Kasumi-1 (cell line): ENCODE measurements around the gene NFS1.

Experiments
- DNase-seq, 2 experiments: peaks; one replicate each; lab custom pipeline; 2025; lab: John Stamatoyannopoulos, UW

Gene NFS1

DNA sequence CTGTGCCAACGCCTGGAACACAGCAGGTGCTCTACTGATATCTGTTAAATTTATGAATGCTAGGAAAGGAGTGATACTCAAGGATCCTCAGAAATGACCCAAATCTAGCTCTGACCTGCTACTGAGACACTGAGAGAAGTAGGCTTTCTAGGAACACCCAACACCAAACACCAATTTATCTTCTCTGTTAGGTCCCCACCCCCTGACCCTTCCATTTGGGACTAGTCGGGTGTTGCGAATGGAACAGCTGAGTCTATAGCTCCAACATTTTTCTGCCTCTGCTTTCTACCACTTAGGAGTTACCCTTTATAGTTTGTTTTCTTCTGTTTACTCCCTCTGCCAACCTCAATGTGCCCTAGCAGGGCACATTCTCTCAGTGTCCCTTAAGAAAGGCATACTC lies 58.4 kb downstream of the NFS1 start:
- no peak for DNase-seq

- DNase-seq: no peak
Observed at GRCh38 chr20:35638751-35639150, 60.4 kb downstream of the NFS1 start.

DNA sequence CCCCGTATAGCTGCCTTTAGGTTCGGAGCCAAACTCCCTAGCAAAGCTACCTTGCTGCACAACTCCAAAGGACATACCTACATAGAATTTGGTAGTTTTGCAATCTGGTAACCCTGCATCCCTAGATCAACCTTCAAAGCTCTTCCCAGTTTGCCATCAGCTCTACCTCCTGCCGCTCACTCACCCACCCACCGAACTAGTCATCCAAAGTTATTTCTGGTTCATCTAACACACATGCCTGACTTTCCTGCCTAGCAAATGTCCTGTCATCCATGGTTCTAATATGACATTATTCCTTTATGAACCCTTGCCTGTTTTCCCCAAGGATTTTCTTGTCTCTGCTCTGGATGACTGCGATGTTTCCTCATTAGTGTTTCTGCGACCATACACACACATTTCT lies 61.9 kb downstream of the NFS1 start:
- DNase-seq: no peak

DNA sequence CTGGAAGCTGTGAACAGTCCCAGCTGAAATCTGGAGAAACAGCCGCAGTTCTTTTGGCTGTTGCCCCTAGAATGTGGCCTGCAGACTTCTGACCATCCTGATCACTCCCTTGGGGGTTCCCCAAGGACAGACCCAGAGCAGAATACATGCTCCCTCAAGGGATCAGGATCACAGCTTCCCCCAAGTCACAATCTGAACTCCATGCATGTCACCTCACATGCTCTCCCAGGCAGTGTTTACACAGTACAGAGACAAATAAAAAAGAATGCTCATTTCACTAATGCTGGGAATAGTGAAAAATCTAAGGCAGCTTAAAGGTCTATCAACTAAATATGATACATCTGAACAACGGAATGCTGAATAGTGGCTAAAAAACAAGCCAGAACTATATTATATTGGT lies 63.1 kb downstream of the NFS1 start:
- no peak for DNase-seq

GRCh38 chr20:35635652-35636051 lies 63.5 kb downstream of the NFS1 start:
- DNase-seq: no peak

- DNase-seq: no peak
Observed at GRCh38 chr20:35632539-35633115, 66.5 kb downstream of the NFS1 start.

DNA sequence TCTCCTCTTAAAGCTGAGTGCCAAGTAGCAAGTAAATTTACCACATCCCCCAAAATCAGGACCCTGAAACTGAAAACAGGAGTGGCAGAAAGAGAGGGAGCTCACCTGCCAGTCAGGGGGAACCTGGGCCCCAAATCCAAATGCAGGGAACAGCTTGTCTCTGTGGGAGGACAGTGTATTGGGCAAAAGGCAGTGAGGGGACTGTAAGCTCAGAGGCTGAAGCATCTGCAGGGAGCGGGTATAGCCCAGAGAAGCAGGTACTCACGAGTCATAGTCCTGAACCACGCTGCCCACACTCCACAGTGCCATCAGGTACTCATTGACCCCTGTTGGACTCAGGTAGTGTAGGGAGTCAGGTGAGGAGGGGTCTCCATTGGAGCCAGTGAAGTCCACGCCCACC lies 68.5 kb downstream of the NFS1 start:
- DNase-seq: no peak

- DNase-seq: no peak
Observed at GRCh38 chr20:35629427-35630145, 69.6 kb downstream of the NFS1 start.

GRCh38 chr20:35627121-35627520 lies 72.0 kb downstream of the NFS1 start:
- DNase-seq: no peak

DNA sequence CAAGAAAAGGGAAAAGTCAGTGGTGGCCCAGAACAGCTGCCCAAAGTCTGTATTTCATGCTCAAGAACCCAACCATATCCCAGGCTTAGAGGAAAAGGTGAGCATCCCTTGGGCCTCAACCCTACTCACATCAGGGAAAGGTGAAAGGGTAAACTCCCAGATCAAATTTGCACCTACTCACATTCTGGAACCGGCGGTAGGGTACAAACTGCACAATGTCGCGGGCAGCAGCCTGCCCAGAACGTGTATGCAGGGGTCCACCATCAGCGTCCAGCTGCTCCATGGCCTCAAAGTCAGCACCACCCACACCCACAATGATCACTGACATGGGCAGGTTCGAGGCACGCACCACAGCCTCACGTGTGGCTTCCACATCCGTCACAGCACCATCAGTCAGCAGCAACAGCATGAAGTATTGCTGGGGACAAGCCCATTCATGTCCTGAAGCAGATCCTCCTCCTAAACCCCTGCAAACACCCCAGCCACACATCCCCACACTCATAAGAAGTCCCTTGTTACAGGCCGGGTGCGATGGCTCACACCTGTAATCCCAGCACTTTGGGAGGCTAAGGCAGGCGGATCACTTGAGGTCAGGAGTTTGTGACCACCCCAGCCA lies 72.7 kb downstream of the NFS1 start:
- DNase-seq: no peak

DNA sequence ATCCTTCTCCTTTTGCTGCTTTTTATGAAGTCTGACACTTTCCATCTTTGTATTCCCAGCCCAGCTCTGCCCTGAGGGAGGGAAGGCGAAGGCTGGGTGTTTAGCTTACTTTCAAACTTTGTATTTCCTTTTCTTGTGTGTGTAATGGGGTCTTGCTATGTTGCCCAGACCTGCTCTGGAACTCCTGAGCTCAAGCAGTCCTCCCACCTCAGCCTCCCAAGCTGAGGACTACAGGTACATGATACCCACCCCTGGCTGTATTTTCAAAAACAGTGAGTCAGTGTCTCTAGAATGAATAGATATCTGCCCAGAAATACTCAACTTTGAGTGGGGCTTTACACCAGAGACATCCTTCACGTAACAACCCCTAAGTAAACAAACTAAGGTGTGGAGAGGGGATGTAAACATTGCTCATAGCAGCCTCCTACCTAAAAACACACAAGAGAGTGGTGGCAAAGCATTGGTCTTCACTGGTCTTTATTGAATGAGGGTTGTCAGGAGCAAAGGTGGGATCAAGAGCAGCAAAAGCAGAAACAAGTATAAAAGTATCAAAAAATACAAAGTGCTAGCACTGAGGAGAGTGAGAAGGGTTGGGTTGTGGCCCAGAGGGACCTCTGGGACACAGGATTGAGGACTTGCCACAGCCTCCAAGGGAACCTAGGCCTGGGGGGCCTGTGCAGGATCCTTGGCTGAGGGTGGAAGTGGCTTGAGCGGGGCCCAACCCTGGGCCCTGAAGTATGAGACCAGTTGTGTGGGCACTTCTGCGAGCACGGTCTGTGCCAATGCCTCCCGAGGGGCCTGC lies 73.4 kb downstream of the NFS1 start:
- DNase-seq: no peak

DNA sequence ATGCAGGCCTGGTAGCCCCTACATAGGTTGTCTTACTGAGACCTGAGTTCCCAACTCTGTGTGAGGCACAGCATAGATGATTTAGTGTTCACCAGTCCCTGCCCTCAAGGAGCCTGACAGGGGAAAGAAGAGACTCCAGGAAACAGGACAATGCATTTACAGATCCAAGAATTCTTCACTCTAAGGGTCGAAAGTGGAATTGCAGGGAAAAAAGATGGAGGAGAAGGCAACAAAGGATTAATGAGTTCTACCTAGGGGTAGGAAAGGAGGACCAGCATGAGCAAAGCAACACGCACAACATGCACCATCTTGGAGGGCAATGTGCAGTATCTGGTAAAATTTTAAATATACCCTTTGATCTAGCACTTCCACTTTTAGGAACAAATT lies 77.6 kb downstream of the NFS1 start:
- peak in 1 of 2 experiments; percentile 16 for DNase-seq

- DNase-seq: no peak
Observed at GRCh38 chr20:35620818-35621559, 78.2 kb downstream of the NFS1 start.

DNA sequence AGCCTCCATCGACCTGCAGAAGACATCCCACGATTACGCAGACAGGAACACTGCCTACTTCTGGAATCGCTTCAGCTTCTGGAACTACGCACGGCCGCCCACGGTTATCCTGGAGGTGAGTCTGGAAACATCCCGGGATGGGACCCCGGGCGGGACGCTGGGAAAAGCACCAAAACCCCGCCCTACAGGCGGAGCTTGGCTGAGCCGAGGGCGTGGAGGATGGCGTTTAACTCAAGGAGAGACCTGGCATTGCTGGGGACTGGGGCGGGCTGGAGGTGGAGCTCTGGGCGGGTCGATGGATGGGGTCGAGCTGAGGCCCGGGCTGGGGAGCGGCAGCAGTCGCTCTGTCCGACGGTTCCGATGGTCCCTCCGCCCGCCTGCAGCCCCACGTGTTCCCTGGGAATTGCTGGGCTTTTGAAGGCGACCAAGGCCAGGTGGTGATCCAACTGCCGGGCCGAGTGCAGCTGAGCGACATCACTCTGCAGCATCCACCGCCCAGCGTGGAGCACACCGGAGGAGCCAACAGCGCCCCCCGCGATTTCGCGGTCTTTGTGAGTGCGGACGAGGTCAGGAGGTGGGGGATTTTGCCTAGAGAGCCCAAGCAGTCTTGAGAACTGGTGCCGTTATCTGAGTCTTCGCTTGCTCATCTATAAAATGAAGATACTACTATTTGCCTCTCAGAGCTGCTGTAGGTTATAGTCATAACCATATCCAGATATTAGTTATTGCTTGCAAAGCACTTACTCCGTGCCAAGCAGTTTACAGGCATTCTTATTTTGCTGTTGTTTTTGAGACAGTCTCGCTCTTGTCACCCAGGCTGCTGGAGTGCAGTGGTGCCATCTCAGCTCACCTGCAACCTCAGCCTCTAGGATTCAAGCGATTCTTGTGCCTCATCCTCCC lies 79.7 kb downstream of the NFS1 start:
- DNase-seq: peak; percentile 87

DNA sequence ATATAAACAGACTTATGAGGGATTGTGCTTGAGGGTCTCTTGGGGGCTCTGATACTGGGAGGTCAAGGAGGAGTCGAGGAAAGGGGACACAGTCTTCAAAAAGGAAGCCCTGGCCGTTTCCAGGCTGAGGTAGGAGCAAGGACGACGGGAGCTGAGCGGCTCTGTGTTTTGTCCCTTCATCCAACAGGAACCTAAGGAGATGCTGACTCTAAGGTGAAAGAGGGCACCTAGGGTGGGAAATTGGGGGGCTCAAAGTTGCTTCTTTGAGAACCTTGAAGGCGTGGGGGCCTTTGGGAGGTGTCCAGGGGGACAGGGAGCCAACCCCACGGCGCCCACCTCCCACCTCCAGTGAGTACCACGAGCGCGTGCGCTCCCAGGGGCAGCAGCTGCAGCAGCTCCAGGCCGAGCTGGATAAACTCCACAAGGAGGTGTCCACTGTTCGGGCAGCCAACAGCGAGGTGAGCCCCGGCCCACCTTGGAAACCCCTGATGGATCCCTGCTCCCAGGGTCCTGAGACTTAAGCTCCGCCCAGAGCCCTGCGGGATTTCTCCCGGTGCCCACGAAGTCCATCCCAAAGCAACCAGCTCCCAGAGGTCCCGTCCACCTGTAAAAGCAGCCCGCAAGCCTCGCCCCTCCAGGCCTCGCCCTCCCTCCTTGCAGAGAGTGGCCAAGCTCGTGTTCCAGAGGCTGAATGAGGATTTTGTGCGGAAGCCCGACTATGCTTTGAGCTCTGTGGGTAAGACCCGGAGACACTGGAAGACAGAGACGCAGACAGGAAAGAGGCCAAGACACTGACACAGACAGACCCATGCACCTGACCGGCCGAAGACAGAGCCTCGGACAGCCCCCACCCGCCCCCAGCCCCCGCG lies 80.7 kb downstream of the NFS1 start:
- DNase-seq: no peak
